Measurements from ENCODE around the gene MMAA. TPM values are rescaled to one million over a fixed set of nuclear protein-coding genes. Genes with fewer than 3 reads are reported as not detected.
"Not testable (repeated sequence)": the region's sequence is repeated elsewhere in the genome, so short reads cannot be mapped to it uniquely, and the experiment has no call there.

The MMAA gene
- total RNA-seq, 4 donors from 2014 or later: 5.6 to 10.9 (median 7.6) TPM

DNA sequence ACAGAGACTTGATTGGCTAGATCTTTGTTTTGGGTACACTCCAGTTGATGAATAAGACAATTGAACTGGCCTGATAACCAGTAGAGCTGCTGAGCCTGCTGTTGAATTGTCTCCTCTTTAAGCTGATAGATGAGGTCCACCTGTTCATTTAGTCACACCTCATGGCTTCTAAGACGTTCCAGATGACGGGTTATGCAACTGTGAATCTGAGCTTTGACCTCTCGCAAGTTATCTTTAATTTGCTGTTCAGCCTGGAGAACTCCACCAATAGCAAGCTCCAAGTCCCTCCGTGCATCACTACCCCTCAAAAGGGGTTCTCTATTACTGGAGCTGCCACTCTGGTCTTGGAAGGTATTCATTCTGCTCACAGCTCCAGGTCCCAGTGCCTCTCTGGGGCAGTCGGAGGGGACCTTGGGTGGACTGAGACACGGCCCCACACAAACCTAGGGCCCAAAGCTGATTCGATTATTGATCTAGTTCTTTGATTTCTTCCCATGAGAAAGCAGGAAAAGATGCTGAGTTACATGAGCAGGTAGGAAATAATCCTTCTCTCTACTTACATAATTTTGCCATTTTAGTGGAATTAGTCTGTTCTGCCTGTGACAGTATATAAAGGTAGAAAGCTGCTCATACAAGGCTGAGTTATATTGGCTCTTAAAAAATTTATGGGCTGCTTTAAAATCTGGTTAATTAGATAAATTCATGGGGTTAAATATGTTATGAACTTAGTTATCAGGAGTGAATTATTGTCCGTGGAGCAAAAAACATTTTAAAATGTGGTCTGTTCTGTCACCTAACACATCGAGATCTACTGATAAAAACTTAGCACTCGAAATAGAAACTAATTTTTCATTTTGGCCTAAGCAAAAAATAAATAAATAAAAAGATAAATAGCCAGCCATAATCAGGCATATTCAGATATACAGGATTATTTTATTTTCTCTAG is 6.8 kb downstream of the MMAA start:
- DNase-seq: no peak
- Histone ChIP-seq H3K4me3 (replicated peaks in 1 of 3) (no peak overlapping the region), H3K27ac (no peak overlapping the region), H3K9me3 (no peaks in the 10 kb centered on the region), H3K27me3 (no peaks in the 10 kb centered on the region), H3K4me1 (peaks cover 0 to 6% of the 10 kb centered on the region in 2 donors), H3K36me3 (no peaks in the 10 kb centered on the region)
- WGBS, 2 donors: 71 to 78% methylated on average over 10 of the region's 10 CpGs
- TF ChIP-seq, protein P1, sequence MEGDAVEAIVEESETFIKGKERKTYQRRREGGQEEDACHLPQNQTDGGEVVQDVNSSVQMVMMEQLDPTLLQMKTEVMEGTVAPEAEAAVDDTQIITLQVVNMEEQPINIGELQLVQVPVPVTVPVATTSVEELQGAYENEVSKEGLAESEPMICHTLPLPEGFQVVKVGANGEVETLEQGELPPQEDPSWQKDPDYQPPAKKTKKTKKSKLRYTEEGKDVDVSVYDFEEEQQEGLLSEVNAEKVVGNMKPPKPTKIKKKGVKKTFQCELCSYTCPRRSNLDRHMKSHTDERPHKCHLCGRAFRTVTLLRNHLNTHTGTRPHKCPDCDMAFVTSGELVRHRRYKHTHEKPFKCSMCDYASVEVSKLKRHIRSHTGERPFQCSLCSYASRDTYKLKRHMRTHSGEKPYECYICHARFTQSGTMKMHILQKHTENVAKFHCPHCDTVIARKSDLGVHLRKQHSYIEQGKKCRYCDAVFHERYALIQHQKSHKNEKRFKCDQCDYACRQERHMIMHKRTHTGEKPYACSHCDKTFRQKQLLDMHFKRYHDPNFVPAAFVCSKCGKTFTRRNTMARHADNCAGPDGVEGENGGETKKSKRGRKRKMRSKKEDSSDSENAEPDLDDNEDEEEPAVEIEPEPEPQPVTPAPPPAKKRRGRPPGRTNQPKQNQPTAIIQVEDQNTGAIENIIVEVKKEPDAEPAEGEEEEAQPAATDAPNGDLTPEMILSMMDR (IDR thresholded peaks at IDR 0.05): no peak
- TF ChIP-seq POLR2A (IDR thresholded peaks at IDR 0.05): no peak
- intact Hi-C loops (cut with DNase I): no loop called here

DNA sequence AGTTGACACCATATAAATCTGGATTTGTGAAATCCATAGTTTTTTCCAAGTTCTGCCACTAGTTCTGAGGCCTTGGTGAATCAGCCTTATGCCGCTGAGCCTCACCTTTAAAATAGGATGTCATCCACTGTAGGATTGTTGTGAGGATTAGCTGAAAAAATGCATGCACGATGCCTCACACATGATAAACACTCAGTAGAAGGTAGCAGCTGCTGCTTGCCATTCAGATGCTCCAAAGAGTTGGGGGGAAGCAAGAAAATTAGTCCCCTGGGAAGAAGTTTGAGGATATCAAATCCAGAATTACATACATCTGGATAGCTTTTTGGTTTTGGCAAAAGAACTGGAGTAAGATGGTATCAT is 7.4 kb downstream of the MMAA start:
- no peaks in the 10 kb centered on the region for H3K9me3 ChIP-seq
- intact Hi-C loops (cut with DNase I): no loop called here
- no peaks in the 10 kb centered on the region for H3K36me3 ChIP-seq
- H3K27ac ChIP-seq: no peak overlapping the region
- no peak for DNase-seq
- WGBS, 2 donors: 69 to 81% methylated on average over 2 of the region's 2 CpGs
- no peaks in the 10 kb centered on the region for H3K27me3 ChIP-seq
- peaks cover 0 to 6% of the 10 kb centered on the region in 2 donors for H3K4me1 ChIP-seq
- H3K4me3 ChIP-seq (replicated peaks in 1 of 3): no peak overlapping the region
- no peak for TF ChIP-seq POLR2A (IDR thresholded peaks at IDR 0.05)
- TF ChIP-seq, protein P1 (IDR thresholded peaks at IDR 0.05): no peak

DNA sequence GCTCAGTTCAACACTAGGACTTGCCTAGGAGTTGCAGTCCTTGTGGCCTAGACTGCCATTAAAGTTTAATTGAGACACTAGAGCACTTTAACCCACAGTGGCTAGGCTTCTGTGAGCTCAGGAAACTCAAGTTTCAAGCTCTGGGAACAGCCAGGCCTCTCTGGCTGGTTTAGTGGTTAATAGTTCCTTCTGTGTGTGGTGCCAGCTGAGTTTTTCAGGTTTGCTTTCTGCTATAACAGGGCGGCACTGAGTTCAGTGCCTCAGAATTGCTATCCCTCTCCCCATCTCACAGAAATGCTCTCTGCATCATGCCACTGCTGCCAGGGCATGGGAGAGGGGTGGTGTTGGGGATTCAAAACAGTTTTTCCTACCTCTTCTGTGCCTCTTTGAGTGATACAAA is 15.9 kb downstream of the MMAA start:
- 90 to 92% methylated on average over 1 of the region's 1 CpG for WGBS, 2 donors
- Histone ChIP-seq H3K9me3 (no peaks in the 10 kb centered on the region), H3K36me3 (peaks cover 0 to 5% of the 10 kb centered on the region in 2 donors), H3K27ac (no peak overlapping the region), H3K4me3 (replicated peaks in 1 of 3) (no peak overlapping the region), H3K27me3 (no peaks in the 10 kb centered on the region), H3K4me1 (no peaks in the 10 kb centered on the region)
- TF ChIP-seq POLR2A (IDR thresholded peaks at IDR 0.05): no peak
- TF ChIP-seq, protein P1 (IDR thresholded peaks at IDR 0.05): no peak
- no peak for DNase-seq
- intact Hi-C loops (cut with DNase I): no loop called here

DNA sequence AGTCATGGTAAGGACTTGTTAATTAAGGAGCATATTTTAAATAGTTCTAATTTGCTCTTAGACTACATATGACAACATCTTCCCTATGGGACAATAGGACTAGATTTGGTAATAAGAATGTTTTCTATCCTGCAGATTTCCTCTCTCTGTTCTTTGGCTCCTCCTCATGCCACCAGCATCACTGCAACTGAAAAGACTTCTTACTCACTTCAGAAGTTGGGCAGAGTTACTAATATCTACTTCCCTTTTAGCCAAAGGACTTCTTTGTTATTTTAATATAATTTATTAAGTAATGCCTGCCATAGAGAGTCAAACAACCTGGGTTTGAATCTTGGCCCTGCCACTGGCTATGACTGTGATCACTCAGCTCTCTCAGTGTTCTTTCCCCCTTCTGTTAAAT is 16.4 kb downstream of the MMAA start:
- Histone ChIP-seq H3K4me1 (no peaks in the 10 kb centered on the region), H3K36me3 (peaks cover 0 to 5% of the 10 kb centered on the region in 2 donors), H3K4me3 (replicated peaks in 1 of 3) (no peak overlapping the region), H3K9me3 (no peaks in the 10 kb centered on the region), H3K27ac (no peak overlapping the region), H3K27me3 (no peaks in the 10 kb centered on the region)
- intact Hi-C loops (cut with DNase I): no loop called here
- DNase-seq: no peak
- no peak for TF ChIP-seq POLR2A (IDR thresholded peaks at IDR 0.05)
- TF ChIP-seq, protein P1 (IDR thresholded peaks at IDR 0.05): no peak

DNA sequence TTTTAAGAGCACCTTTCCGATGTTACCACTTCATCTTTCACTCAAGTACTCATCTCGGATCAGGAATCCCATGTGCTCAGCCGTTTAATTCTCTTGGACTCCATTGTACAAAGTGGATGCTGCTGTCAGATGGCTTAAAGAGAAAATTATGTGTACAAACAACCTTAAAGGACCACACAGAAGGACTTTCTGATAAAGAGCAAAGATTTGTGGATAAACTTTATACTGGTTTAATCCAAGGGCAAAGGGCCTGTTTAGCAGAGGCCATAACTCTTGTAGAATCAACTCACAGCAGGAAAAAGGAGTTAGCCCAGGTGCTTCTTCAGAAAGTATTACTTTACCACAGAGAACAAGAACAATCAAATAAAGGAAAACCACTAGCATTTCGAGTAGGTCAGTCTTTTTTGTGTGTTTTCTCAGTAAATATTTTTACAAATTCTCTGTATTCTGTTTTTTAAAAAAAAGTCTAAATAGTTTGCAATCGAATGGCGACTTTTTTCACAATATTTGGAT is 20.1 kb downstream of the MMAA start:
- DNase-seq: no peak
- Histone ChIP-seq H3K9me3 (no peaks in the 10 kb centered on the region), H3K36me3 (peaks cover 0 to 5% of the 10 kb centered on the region in 2 donors), H3K27me3 (no peaks in the 10 kb centered on the region), H3K27ac (no peak overlapping the region), H3K4me3 (replicated peaks in 1 of 3) (no peak overlapping the region), H3K4me1 (no peaks in the 10 kb centered on the region)
- intact Hi-C loops (cut with DNase I): no loop called here
- 92% methylated on average over 6 of the region's 6 CpGs for WGBS, 2 donors
- TF ChIP-seq, protein P1 (IDR thresholded peaks at IDR 0.05): no peak
- TF ChIP-seq POLR2A (IDR thresholded peaks at IDR 0.05): no peak

DNA sequence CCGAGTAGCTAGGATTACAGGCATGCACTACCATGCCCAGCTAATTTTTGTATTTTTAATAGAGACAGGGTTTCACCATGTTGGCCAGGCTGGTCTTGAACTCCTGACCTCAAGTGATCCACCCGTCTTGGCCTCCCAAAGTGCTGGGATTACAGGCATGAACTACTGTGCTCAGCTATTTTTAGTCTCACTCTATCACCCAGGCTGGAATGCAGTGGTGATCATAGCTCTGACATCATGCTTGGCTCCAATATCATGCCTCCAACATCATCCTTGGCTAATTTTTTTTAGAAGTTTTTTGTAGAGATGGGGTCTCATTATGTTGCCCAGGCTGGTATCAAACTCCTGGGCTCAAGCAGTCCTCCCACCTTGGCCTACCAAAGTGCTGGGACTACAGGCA is 21.1 kb downstream of the MMAA start:
- not testable (repeated sequence) for DNase-seq, H3K27ac ChIP-seq

More for the DNA sequence above, 21.1 kb downstream of the MMAA start:
- H3K9me3 ChIP-seq; H3K36me3 ChIP-seq; intact Hi-C loops (cut with DNase I); H3K4me1 ChIP-seq; H3K4me3 ChIP-seq (replicated peaks in 1 of 3); H3K27me3 ChIP-seq: not testable (repeated sequence)
- WGBS, 2 donors: 76 to 91% methylated on average over 2 of the region's 2 CpGs
